HCEC 1CT (cell line): ENCODE data around the gene H6PD.

ENCODE experiments used
- DNase-seq: peaks from one replicate; pipeline ENCODE4 v3.0.0-alpha.2; 2017

Gene H6PD

DNA sequence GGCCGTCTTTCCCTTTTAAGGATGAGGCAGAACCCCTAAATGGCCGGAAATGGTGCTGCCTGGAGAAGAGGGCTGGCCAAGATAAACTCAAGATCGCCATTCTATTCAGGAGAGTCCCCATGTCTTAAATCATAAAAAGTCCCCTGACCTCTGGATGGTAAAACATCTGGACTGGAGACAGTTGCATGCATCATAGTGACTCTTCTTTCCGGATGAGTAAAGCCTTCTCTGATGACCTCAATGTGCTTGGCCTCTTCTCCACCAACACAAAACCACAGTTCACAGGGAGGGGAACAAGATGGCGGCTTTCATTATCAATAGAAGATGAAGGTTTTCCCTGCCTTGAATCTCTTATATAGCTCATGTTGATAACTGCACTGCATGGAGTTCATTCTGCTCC is 27.5 kb upstream of the H6PD start:
- DNase-seq: peak; percentile 96

- peak; percentile 42 for DNase-seq
Measured at GRCh38 chr1:9207715-9208114, 26.9 kb upstream of the H6PD start.

- DNase-seq: peak; percentile 98
Measured at GRCh38 chr1:9211291-9211811, 23.2 kb upstream of the H6PD start.

GRCh38 chr1:9212735-9213134 is 21.8 kb upstream of the H6PD start:
- no peak for DNase-seq

GRCh38 chr1:9213956-9214355 is 20.6 kb upstream of the H6PD start:
- DNase-seq: no peak

- DNase-seq: no peak
Measured at GRCh38 chr1:9218917-9219316, 15.7 kb upstream of the H6PD start.

- no peak for DNase-seq
Measured at GRCh38 chr1:9222846-9223625, 11.5 kb upstream of the H6PD start.

DNA sequence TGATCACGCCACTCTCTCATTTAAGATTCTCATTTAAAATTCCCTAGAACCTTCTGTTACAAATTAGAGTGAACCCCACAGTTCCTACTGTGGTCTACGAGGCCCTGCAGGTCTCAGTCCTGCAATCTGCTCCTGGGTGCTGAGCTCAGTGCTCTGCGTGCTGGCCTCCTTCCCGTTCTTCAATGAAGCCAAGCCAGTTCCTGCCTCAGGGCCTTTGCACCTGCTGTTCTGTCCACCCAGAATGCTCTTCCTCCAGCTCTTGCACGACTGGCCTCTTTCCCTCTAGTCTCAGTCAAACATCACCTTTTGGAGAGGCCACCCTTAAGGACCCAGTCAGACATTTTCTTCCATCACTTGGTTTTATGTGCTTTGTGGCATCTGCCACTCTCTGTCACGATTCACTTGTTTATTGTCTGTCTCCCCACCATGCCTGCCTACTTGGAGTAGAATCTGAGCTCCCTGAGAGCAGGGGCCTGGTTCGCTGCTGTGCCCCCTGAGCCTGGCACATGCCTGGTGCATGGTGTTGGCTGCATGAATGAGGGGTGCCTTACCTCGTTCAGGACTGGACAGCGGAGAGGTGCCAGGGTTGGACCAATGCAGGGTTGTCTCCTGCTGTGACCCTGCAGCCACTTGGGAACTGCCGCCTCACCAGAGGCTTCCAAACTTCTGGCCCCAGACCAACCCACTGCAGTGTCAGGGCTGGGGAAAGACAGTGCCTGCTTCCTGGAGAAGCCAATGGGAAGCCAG is 9.7 kb upstream of the H6PD start:
- no peak for DNase-seq

GRCh38 chr1:9225411-9225785 is 9.2 kb upstream of the H6PD start:
- DNase-seq: no peak

DNA sequence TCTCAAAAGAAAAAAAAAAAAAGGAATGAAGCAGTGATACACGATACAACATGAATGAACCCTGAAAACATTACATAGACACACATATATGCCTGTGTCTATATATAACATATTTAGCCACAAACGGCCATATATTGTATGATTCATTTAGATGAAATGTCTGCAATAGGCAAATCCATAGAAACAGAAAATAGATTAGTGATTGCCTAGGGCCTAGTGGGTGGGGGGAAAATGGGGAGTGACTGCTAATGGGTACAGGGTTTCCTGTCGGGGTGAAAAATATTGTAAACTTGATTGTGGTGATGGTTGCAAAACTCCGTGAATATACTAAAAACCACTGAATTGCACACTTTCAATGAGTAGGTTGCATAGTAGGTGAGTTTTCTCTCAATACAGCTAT is 6.0 kb upstream of the H6PD start:
- DNase-seq: no peak

DNA sequence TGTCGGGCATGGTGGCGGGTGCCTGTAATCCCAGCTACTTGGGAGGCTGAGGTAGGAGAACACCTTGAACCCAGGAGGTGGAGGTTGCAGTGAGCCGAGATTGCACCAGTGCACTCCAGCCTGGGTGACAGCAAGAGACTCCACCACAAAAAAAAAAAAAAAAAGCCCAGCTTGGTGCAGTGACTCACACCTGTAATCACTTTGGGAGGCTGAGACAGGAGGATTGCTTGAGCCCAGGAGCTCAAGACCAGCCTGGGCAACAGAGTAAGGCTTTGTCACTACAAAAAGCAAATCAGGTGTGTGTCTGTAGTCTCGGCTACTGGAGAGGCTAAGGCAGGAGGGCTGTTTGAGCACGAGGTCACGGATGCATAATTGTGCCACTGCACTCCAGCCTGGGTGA is 5.0 kb upstream of the H6PD start:
- no peak for DNase-seq

- no peak for DNase-seq
Measured at GRCh38 chr1:9230869-9231533, 3.6 kb upstream of the H6PD start.

DNA sequence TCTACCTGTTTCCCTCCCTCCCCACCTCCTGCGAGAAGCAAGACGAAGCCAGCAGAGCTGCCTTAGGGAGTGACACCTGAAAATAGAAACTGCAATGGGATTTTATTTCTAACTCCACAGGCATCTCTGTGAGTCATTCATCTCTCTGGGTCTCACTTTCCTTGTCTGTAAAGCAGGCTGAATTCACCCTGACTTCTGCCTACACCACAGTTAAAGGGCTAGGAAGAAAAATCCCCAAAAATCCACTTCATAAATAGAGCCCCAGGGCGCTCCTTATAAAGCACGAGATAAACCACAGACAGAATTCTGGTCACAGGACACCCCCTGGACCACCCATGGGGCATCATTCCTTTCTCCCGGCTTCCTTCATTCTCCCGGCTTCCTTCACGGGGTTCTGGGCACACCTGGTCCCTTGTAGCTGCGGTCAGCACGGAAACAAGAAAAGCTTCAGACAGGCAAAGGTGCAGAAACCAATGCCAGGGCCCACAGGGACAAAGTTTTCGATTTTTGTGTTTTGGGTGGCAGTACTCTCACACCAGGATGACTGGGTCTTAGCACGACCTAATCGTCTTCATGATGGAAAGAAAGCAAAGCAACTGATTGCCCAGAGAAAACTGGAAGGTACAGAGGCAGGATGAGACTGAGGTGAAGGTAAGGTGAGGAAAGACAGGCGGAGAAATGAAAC is 2.8 kb upstream of the H6PD start:
- DNase-seq: peak; percentile 45

DNA sequence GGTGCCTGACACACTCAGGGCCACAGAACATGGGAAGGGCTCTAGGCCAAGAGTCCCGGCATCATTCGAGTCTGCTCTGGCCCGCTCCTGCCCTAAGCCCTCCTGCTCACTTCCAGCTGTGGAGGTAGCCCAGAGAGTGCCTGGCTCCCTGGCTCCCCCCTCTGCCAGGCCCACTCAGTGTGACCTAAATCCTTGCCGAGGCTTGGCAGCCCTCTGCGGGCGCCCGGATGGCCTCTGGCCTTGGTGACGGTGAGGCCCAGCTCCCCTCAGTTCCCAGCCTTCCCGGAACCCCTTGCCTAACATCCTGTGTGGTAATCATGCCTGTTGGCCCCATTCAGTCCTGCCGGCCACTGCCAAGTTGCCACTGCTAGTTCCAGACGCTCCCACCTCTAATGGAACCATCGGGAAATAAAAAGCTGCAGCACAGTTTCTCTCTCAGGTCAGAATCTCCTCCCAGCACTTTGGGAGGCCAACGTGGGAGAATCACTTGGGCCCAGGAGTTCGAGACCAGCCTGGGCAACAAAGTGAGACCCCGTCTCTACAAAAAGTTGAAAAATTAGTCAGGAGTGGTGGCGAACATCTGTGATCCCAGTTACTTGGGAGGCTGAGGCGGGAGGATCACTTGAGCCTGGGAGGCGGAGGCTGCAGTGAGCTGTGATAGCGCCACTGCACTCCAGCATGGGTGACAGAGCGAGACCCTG is 1.2 kb upstream of the H6PD start:
- DNase-seq: peak; percentile 78

DNA sequence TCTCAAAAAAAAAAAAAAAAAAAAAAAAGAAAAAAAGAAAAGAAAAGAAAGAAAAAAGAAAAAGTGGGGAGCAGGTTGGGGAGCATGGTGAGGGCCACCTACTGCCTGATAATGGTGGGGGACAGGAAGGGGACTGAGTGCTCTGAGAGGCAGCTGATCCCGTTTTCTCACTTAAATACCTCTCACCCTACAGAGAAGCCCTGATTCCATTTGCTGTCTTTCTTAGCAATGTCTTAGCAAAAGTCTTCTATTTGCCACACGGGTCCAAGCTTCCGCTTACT is 692 bp upstream of the H6PD start:
- no peak for DNase-seq

DNA sequence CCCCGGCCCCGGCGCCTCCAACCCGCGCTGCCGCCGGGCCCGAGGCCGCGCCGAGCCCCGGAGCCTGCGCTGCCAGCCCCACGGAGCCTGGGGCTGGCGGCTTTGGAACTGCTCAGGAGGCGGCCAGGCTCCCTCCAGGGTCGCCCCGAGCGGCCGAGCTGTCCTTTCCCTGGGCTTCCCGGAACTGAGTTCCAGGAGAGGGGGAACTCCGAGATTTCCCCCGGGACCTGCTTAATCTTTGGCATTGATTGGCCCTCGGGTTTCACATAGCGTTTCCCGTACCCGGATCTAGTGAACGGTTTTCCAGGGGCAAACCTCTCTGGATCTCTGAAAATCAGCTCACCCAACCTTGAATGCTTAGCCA is 504 bp downstream of the H6PD start:
- no peak for DNase-seq

GRCh38 chr1:9235560-9235959 is 986 bp downstream of the H6PD start:
- no peak for DNase-seq

- DNase-seq: no peak
Measured at GRCh38 chr1:9238134-9238533, 3.6 kb downstream of the H6PD start.

- no peak for DNase-seq
Measured at GRCh38 chr1:9238550-9238949, 4.0 kb downstream of the H6PD start.

- DNase-seq: peak; percentile 88
Measured at GRCh38 chr1:9239622-9240401, 5.2 kb downstream of the H6PD start.

GRCh38 chr1:9240914-9241820 is 6.6 kb downstream of the H6PD start:
- DNase-seq: no peak
